GM12801 (cell line): Measurements from ENCODE around the gene YAP1.

Experiments used
- TF ChIP-seq, protein P1 (sequence below): IDR thresholded peaks from one replicate; pipeline ENCODE4 v1.5.1; 2011; ENCODE audit warnings: control low read depth; ENCODE audit not compliant: insufficient read length; ENCODE audit errors: extremely low read depth

The YAP1 gene

DNA sequence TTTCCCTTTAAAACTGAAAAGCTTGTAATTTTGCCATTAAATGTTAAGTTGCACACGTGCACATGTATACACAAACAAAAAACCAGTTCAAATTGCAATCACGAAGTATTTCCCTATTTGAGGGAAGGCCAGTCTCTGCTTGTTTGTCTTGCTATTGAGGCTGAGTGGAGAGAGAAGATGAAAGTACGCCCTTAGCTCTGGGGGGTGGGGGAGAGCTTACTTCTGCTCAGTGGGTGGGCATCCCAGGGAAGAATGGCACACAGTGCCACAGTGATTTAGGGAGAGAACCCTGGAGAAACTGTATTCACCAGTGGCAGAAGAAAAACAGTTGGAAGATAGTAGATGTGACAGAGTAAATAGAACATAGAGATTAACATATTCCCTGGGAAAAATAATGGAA is 8.7 kb downstream of the YAP1 start:
- TF ChIP-seq, protein P1, sequence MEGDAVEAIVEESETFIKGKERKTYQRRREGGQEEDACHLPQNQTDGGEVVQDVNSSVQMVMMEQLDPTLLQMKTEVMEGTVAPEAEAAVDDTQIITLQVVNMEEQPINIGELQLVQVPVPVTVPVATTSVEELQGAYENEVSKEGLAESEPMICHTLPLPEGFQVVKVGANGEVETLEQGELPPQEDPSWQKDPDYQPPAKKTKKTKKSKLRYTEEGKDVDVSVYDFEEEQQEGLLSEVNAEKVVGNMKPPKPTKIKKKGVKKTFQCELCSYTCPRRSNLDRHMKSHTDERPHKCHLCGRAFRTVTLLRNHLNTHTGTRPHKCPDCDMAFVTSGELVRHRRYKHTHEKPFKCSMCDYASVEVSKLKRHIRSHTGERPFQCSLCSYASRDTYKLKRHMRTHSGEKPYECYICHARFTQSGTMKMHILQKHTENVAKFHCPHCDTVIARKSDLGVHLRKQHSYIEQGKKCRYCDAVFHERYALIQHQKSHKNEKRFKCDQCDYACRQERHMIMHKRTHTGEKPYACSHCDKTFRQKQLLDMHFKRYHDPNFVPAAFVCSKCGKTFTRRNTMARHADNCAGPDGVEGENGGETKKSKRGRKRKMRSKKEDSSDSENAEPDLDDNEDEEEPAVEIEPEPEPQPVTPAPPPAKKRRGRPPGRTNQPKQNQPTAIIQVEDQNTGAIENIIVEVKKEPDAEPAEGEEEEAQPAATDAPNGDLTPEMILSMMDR, result no peak

DNA sequence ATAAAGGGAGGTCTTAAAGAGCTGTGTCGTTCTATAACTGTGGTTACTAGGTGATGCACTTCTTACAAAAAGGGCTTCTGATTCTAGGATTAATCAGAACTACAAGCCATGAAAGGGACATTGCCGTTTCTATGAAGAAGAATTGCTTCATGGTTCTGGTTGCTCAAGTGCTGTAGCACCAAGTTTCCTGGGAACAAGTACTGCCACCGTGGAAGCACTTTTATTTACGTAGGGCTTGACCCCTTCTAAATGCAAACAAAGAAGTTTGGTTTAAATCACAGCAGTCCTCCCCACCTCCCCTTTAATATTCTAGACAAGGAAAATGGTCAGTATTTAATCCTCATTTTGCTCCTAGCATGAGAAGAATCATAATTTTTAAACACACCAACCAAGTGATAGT is 9.8 kb downstream of the YAP1 start:
- TF ChIP-seq, protein P1, result no peak

DNA sequence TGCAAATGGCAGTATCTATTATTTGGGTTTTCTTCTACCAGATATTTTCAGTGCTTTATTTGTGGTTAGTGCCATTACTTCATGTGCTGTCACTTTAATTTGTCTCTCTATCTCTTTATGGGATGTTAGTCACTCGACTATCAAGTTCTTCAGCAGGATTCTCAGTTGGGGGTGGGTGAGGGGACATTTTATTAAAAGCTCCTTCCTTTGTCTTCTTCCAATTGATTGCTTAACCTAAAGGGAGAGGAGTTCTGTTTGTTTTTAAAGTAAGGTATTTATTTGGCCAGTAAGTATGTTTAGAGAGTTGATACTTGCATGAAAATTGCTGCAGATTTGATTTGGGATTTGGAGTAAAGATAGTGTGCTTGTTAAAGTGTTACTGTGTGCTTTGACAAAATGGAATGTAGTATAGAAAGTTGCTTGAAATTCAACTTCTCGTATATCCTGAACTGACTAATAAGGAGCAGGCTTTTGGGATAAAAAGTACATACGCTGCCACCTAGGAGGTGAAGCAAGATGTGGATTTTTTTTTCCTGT is 10.3 kb downstream of the YAP1 start:
- TF ChIP-seq, protein P1, result no peak

DNA sequence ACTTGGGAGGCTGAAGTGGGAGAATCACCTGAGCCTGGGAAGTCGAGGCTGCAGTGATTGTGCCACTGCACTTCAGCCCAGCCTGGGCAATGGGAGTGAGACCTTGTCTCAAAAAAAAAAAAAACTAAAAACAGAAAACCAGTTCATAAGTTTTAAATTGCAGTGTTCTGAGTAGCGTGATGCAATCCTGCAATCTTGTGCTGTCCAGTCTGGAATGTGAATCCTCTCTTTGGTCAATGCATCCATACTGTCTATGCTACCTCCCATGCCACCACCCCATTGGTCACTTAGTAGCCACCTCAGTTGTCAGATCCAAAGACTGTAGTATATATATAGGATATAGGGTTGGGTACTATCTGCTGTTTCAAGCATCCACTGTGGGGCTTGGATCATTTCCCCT is 11.1 kb downstream of the YAP1 start:
- TF ChIP-seq, protein P1, result no peak

DNA sequence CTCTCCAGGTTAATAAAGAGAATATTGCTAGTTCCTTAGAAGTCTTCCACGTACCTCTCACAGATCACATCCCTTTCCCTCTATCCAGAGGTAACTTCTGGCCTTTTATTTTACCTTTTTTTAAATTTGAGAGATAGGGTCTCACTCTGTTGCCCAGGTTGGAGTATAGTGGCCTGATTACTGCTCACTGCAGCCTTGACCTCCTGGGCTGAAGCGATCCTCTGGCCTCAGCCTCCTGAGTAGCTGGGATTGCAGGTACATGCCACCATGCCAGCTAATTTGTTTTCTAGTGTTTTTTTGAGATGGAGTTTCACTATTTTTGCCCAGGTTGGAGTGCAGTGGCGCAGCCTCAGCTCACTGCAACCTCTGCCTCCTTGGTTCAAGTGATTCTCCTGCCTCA is 24.4 kb downstream of the YAP1 start:
- TF ChIP-seq, protein P1, result no peak

DNA sequence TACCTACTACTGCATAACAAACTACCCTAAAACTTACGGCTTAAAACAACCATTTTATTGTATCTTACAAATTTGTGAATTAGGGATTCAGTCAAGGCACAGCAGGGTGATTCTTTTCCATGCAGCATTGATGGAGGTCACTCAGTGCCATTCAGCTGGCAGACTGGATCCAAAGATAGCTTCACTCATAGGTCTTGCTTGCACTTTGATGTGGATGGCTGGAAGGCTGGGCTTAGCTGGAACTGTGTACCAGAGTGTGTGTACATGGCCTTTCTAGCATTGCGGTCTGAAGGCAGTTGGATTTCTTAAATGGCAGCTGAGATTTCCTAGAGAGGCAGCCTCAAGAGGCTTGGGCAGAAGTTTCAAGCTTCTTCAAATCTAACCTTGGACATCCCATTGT is 25.0 kb downstream of the YAP1 start:
- TF ChIP-seq, protein P1, result no peak

DNA sequence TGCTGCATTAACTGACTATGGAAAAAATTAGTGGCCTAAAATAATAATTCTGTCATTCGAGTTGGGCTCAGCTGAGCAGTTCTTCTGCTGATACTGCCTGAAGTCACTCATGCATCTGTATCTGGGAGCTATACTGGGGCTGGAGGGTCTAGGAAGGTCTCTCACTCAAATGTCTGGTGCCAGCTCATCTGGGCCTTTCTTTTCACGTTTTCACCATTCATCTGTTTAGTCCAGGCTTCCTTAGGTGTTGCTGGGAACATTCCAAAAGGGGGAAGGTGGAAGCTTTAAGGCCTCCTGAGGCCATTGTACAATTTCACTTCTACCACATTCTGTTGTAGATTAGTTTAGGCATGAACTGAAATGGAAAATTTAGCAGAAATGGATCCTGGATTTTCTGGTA is 28.0 kb downstream of the YAP1 start:
- TF ChIP-seq, protein P1, result no peak

DNA sequence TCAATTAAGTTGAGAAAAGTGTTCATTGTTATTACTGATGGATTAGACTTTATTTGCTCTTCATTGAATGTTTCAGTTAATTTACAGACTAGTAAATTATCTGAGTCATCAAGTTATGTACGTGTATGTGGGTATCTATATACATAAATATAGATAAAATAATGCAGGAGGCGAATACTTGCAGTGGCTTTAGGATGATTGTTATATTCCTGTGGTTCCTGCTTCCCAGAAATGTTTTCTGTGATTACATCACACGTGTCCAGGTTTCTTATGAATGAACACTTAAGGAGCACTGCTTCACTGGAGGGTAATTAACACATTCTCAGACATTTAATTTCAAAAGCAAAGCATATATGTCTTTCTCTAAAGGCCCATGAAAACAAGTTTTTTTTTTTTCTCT is 28.4 kb downstream of the YAP1 start:
- TF ChIP-seq, protein P1, result no peak
